GM21360 (cell line): Measurements from ENCODE around the gene RBM23.
"Not testable (repeated sequence)": the region's sequence is repeated elsewhere in the genome, so short reads cannot be mapped to it uniquely, and the experiment has no call there.

Experiments
- ATAC-seq: cut with Tn5 transposase; IDR thresholded peaks from one replicate; pipeline ENCODE4 v1.9.1; 2021; ENCODE audit warnings: mild to moderate bottlenecking, moderate library complexity; ENCODE audit not compliant: unreplicated experiment

The RBM23 gene

DNA sequence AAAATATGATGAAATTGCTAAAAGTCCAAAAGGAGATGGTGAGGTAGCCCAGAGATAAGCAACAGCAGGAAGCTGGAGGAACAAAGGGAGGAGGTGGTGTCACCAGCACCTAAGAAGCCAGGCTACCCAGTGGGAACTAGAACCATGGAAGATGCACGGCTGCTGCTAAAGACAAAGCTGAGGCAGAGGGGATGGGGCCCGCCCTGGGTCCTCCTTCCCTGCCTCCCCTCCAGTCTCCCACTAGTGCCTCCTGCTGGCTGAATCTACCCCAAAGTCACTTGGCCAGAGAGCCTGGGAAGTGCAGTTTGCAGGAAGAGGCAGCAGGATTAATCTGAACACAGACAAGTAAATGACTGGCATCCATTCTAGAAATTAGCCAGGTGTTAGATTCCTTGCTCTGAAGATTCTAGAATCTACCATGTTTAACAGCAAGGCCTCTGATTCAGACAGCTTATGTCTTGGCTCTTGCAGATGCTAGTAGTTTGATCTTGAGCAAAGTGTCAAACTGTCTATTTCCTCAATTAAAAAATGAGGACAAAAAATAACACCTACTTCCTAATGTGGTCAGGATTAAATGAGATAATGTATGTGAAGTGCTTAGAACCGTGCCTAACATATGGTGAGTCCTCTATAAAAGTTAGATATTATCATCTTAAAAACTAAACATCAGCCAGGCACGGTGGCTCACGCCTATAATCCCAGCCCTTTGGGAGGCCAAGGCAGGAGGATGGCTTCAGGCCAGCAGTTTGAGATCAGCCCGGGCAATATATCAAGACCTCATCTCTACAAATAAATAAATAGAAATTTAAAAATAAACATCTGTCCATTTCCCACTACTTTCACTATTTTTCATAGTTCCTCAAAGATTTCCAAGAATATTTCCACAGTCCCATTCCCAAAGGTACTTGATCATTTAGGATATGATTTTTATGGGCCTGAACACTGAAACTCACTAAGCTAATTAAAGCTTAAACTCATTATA, 53.2 kb downstream of the RBM23 start:
- ATAC-seq: no peak

DNA sequence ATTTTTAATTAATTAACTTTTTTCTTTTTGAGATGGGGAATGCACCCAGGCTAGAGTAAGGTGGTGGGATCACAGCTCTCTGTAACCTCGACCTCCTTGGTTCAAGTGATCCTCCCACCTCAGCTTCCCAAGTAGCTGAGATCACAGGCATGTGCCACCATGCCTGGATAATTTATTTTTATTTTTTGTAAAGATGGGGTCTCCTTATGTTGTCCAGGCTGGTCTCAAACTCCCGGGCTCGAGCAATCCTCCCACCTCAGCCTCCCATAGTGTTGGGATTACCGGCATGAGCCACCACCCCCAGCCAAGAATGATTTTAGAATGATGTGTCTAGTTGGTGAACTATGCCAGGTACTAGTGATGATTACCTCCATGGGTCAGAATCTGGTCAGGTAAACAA, 54.0 kb downstream of the RBM23 start:
- no peak for ATAC-seq

DNA sequence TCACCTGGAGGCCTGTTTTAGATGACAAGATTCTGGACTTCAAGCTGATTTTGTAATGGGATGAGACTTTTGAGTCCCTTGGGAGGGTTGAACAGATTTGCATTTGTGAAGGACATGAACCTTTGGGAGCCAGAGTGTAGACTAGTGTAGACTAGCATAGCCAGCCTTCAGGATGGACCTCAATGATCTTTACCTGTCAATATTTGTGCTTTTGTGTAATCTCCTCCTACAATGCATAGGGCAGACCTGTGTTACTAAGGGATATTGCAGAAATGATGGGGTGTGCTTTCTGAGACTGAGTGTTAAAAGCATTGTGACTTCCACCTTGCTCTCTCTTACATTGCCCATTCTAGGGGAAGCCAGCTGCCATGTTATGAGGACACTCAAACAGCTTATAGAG, 57.3 kb downstream of the RBM23 start:
- no peak for ATAC-seq

DNA sequence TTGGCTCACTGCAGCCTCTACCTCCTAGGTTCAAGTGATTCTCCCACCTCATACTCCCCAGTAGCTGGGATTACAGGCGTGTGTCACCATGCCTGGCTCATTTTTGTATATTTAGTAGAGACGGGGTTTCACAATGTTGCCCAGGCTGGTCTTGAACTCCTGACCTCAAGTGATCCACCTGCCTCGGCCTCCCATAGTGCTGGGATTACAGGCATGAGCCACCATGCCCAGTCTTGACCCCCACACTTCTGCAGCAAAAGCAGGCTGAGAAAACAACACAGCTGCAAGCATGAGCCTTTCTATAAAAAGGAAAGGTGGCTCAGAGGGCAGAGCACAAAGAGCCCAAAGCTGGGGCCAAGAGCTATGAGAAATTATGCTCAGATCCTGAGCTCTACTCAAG, 58.6 kb downstream of the RBM23 start:
- ATAC-seq: not testable (repeated sequence)

DNA sequence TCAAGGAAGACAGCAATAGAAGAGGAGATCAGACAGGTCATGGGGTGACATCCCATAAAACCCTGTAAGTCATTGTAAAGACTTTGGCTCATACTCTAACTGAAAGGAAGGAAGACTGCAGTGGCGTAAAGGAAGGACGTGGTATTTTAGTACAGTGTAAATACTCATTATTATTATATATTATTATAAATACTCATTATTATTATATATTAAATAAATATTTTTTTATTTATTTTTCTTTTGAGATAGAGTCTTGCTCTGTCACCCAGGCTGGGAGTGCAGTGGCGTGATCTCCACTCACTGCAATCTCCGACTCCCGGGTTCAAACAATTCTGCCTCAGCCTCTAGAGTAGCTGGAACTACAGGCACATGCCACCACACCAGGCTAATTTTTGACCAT, 62.5 kb downstream of the RBM23 start:
- no peak for ATAC-seq

DNA sequence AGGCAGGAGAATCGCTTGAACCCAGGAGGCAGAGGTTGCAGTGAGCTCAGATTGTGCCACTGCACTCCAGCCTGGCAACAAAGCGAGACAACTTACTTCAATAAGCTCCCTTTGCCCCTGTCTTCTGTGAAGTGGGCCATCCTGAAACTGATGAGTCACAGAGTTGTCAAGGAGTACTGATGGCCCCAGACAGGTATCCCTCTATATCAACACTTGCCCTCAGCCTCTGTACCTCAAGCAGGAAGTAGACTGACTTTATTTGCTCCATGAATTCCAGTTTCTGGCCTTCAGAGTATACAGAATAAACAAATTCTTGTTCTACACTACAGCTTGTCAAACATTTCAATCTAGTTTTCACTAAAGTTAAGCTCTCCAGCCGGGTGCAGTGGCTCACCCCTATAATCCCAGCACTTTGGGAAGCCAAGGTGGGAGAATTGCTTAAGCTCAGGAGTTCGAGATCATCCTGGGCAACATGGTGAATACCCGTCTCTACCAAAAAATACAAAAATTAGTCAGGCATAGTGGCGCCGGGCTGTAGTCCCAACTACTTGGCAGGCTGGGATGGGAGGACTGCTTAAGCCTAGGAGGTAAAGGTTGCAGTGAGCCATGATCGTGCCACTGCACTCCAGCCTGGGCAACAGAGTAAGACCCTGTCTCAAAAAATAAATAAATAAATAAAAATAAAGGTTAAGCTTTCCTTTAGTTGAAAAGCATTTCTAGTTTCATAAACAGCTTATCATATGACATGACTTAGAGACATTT, 63.8 kb downstream of the RBM23 start:
- ATAC-seq: no peak

DNA sequence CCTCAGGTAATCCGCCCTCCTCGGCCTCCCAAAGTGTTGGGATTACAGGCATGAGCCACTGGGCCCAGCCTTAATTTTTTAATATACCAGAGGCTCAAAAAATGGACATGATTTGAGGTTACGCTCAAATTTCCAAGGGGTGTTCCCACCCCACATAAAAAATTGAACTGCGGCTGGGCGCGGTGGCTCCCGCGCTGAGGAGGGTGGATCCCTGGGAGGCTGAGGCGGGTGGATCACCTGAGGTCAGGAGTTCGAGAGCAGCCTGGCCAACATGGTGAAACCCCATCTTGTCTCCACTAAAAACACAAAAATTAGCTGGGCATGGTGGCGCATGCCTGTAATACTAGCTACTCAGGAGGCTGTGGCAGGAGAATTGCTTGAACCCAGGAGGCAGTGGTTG, 64.7 kb downstream of the RBM23 start:
- not testable (repeated sequence) for ATAC-seq

DNA sequence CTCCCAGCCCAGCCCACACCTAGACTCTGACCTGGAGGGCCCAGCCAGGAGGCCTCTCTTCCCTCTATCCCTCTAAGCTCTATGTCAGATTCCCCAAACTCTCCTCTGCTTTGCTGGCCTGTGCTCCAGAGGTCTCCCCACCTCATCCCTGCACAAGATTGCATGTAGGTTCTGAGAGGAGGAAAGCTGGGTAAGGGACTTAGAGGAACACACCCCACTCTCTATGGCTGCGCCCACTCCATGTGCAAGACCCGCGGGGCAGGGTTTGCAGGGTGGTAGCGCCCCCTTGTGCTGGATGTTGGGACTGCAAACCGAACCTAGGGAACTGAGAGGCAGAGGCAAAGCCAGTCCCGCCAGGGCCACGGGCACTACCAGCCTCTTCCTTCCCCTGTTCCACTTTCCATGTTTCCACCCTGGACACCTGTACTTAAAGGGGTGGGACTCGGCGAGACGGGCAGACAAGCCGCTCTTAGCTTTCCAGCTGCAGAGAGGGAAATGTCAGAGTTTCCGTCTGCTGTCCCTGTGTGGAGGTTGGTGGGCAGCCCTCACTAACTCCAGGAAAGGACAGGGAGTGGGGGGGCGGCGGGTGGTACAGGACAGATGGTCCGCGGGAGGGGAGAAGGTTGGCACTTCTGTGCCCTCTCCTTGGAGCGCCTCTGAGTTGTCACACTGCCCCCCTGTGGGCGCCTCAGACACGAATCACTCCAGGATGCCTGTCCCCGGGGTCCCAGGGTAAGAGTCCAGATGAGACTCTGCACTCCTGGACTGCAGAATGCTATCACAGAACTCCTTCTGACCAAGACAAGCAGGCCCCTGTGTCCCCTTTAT, 65.8 kb downstream of the RBM23 start:
- ATAC-seq: peak; percentile 77

DNA sequence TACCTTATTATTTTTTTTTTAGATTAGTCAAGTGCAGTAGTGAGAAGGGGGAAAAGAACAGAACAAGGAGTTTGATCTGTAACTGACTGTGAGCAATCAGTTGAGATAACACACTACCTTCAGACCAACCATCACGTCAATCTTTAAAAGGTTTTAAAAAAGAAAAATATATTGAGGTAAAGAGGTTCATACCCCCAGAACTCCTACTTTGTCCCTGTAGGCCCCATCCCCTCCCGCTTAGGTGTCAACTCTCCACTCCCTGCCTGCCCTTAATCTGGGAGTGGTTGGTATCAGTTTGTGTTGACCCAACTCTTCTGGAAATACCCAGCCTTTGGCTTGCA, 66.4 kb downstream of the RBM23 start:
- no peak for ATAC-seq

DNA sequence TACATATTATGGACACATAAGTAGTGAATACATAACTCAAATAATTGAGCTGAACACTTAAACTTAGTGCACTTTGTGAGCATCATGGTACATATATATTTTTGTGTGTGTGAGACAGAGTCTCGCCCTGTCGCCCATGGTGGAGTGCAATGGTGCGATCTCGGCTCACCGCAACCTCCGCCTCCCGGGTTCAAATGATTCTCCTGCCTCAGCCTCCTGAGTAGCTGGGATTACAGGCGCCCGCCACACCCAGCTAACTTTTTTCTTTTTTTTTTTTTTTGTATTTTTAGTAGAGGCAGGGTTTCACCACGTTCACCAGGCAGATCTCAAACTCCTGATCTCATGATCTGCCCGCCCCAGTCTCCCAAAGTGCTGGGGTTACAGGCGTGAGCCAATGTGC, 66.8 kb downstream of the RBM23 start:
- not testable (repeated sequence) for ATAC-seq

DNA sequence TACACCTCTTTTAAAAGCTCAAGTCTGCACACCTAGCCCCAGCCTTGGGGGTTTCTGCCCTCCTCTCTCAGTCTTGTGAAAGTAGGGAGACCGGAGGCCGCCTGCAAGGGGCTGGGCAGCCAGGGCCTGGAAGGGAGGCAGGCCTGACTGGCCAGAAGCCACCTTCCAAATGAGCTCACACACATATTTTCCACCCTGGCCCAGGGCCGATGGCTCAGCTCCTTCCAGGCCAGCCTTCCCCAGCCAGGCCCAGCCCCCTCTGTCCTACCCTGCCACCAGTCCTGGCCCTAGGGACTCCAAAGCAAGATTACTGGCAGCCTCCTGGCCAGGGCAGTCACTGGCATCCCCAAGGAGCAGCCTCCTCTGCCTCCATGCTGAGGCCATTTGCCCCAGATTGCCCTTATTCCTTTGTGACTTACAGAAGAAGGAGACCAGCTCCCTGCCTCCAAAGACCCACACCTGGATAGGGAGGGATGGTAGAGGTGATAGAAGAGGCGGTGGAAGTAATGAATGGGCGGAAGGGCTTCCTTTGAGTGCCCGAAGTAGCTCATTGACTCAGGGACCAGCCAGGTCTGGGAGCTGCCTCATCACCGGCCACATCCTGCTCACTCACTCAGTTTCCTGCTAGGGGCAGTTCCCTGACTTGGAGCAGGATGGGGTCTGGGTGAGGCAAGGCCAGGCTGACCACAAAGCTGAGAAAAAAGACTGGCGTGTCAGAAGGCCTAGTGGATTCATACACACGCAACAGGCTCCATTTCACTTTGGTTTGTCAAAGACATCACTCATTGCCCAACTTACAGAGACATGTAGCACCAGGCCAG, 67.8 kb downstream of the RBM23 start:
- no peak for ATAC-seq

DNA sequence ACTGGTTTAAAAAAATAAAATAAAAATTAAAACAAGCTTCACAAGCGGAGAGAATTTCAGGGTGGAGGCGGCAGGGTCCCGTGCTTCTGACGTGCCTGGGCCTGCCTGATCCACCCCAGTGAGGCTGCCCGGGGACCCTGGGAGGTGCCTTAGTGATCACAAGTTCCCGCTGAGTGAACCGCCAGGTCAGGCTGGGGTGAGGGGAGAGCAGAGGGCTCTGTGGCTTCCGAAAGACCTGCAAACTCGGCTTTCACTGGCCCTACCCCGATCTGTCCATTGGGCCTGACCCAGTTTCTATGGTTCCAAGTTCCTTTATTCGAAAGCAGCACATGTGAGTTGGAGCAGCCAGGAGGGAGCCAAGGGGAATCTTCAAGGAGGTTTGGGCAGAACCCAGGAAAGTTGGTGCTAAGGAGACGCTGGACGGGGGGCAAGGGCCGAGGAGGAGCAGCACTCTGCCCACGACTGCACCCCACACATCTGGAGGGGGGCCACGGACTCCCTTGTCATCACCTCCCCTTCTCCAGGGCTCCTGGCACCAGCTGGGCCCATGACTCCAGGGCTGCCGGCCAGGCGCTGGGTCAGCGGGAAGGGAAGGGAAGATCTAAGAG, 69.6 kb downstream of the RBM23 start:
- ATAC-seq: no peak

DNA sequence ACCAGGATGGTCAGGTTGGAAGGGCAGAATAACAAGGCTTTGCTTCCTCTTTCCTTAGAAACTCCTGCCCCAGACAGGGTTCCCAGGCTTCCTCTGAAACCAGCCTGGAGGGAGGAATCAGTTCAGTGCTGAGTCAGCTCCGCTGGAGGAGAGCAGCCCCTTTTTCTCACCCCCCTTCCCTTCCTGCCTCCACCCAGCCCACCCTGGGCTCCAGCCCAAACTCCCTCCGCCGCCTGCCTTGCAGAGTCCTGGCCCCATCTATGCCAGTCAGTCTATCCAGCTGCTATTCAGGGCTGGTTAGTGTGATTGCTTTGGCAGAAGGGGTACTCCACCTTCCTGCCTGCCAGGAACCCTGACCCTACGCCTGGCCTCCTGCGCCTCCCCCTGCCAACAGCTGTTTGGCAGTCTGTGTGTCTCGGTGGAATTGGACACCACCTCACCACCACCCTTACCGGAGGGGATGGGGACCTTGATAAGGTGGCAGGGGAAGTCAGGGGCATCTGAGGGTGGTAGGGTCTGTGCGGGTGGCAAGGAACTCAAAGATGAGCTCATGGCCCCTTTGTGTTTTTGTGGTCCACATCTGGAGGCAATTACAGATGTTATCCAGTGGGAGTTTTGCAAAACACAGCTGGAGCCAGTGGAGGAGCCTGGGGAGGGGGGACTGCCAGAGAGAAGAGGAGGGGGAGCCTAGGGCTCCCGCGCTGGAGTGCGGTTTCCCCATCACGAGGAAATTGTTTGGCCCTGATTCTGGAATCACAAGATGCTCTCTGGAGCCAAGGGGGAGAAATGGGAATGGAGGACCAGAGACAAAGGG, 70.4 kb downstream of the RBM23 start:
- ATAC-seq: no peak

DNA sequence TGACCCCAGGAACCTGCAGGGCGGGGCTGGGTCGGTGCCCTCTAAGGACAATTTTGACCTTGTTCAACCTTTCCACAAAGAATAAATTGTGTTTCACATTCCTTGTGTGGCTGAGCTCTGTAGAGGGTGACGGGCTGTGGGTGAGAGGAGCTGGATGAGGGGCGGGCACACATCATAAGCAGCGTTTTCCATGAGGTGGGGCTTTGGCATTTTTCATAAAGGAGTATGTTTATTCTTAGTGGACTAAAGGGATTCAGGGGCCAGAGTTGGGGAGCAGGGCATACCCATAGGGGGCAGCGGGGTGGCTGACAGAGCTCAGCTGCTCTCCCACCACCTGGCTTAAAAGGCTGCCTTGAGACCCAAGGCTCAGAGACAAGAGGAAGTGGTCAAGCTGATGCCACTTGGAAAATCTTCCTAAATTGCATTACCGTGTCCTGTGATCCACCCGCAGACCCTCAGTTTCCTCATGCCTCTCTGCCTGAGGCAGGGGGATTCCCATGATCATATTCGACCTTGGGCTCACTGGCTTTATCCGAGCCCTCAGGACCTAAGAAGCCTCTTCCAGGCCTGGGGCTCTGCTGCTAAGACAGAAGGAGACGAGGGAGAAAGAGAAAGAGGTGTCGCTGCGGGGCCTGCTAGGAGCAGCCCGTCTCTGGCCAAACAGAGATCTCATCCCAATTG, 71.1 kb downstream of the RBM23 start:
- no peak for ATAC-seq

DNA sequence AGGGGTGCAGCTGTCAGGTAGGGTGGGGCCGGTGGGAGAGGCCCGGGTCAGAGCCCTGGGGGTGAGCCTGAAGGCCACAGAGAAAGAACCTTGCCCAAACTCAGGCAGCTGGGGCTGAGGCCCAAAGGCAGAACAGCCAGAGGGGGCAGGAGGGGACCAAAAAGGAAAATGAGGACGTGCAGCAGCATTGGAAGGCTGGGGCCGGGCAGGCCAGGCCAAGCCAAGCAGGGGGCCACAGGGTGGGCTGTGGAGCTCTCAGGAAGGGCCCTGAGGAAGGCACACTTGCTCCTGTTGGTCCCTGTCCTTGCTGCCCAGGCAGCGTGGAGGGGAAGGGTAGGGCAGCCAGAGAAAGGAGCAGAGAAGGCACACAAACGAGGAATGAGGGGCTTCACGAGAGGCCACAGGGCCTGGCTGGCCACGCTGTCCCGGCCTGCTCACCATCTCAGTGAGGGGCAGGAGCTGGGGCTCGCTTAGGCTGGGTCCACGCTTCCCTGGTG, 72.1 kb downstream of the RBM23 start:
- ATAC-seq: no peak

DNA sequence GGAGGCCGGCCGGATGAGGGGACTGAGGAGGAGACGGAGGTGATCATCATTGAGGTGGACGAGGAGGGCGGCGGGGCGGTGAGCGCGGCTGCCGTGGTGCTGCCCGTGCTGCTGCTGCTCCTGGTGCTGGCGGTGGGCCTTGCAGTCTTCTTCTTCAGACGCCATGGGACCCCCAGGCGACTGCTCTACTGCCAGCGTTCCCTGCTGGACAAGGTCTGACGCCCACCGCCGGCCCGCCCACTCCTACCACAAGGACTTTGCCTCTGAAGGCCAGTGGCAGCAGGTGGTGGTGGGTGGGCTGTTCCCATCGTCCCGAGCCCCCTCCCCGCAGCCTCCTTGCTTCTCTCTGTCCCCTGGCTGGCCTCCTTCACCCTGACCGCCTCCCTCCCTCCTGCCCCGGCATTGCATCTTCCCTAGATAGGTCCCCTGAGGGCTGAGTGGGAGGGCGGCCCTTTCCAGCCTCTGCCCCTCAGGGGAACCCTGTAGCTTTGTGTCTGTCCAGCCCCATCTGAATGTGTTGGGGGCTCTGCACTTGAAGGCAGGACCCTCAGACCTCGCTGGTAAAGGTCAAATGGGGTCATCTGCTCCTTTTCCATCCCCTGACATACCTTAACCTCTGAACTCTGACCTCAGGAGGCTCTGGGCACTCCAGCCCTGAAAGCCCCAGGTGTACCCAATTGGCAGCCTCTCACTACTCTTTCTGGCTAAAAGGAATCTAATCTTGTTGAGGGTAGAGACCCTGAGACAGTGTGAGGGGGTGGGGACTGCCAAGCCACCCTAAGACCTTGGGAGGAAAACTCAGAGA, 72.9 kb downstream of the RBM23 start:
- no peak for ATAC-seq

DNA sequence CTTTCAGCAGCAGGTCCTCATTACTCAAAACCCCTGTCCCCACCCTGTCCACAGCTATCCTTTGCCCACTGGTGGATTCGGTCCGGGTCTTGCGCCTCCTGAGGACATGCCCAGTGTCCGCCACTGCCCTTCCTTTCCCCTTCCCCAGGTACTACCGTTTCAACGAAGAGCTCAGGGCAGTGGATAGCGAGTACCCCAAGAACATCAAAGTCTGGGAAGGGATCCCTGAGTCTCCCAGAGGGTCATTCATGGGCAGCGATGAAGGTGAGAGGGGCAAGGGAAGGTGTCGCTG, 73.9 kb downstream of the RBM23 start:
- no peak for ATAC-seq
